HCT116 (cell line): ENCODE measurements around the gene DLEC1. TPM values are rescaled to one million over a fixed set of nuclear protein-coding genes. Genes with fewer than 3 reads are reported as not detected.

Experiments
- ATAC-seq: fragments of 200-7000 bp; cut with Tn5 transposase; 2 replicates; pipeline ENCODE4 v1.9.1; 2020; ENCODE audit warnings: mild to moderate bottlenecking, moderate library complexity
- BruUV-seq: library from RNA; stranded (reverse); fragments of 400-500 nt; replicated peaks from 2 replicates; lab custom pipeline; 2021; lab: Mats Ljungman, UMichigan
- CTCF ChIA-PET: fragments of 300-600 bp; sonication (Branson Sonifier 250); formaldehyde crosslinking; loops from one replicate; lab custom pipeline; 2021; ENCODE audit warnings: antibody characterized with exemption; lab: Charles Lee
- POLR2A ChIA-PET: fragments of 300-600, 350-600 bp; sonication (Branson Sonifier 250); formaldehyde crosslinking; loops from one replicate; lab custom pipeline; 2021; ENCODE audit warnings: antibody characterized with exemption; lab: Charles Lee
- RAD21 ChIA-PET, 2 experiments: fragments of 300-600 bp; sonication (Branson Sonifier 250); formaldehyde crosslinking; loops; one replicate each; lab custom pipeline; 2023; ENCODE audit warnings: low total read pairs in 2 of 2; ENCODE audit not compliant: uncharacterized antibody in 2 of 2, unreplicated experiment in 2 of 2, low non-redundant PET in 1 of 2; lab: Charles Lee
- DNase-seq: peaks from one replicate; pipeline ENCODE4 v3.0.0-alpha.2; 2010; ENCODE audit warnings: low read depth, low spot score
- H2AFZ ChIP-seq: fragments of 200-600 bp; shearing (Covaris generic), sonication (generic); 2 replicates; pipeline ENCODE4 v1.6.1; 2017; ENCODE audit warnings: low read depth, mixed run types, mixed read lengths, antibody characterized with exemption, low read length; ENCODE audit not compliant: poor library complexity, severe bottlenecking
- H3K27ac ChIP-seq: 2 replicates; pipeline ENCODE4 v1.5.1; 2012; ENCODE audit warnings: low read depth, low read length
- H3K27me3 ChIP-seq: fragments of 200-600 bp; sonication (generic); 2 replicates; pipeline ENCODE4 v1.6.1; 2016; ENCODE audit warnings: mixed run types, low read length, mixed read lengths; ENCODE audit not compliant: insufficient read depth
- H3K36me3 ChIP-seq, 2 experiments: fragments of 200-500 bp in 1 of 2; fragments of 200-600 bp in 1 of 2; sonication (Bioruptor generic) in 1 of 2; sonication (generic) in 1 of 2; 2 replicates each; pipeline versions ENCODE4 v1.5.1 to v1.6.1; 2014 to 2016; ENCODE audit warnings: low read length in 2 of 2, inconsistent platforms in 1 of 2, mixed read lengths in 1 of 2, mixed run types in 1 of 2; ENCODE audit not compliant: insufficient read depth in 2 of 2, control insufficient read depth in 1 of 2
- H3K4me1 ChIP-seq, 2 experiments: fragments of 200-600 bp in 1 of 2; sonication (generic) in 1 of 2; 2 replicates each; pipeline versions ENCODE4 v1.5.1 to v1.6.1; 2012 to 2017; ENCODE audit warnings: low read length in 2 of 2, inconsistent platforms in 1 of 2, mild to moderate bottlenecking in 1 of 2, mixed read lengths in 1 of 2, mixed run types in 1 of 2, moderate library complexity in 1 of 2; ENCODE audit not compliant: insufficient read depth in 2 of 2, control insufficient read depth in 1 of 2
- H3K4me2 ChIP-seq: fragments of 200-600 bp; sonication (generic); 2 replicates; pipeline ENCODE4 v1.6.1; 2017; ENCODE audit warnings: mixed run types, low read length, mixed read lengths
- H3K4me3 ChIP-seq, 2 experiments: fragments of 200-600 bp in 1 of 2; sonication (generic) in 1 of 2; replicated peaks in 1 of 2; 2 replicates each; pipeline ENCODE4 v1.5.1; 2011 to 2016; ENCODE audit warnings: low read length in 2 of 2, control low read depth in 1 of 2, low read depth in 1 of 2, mild to moderate bottlenecking in 1 of 2, mixed read lengths in 1 of 2, mixed run types in 1 of 2
- H3K79me2 ChIP-seq: fragments of 200-600 bp; sonication (generic); 2 replicates; pipeline ENCODE4 v1.6.1; 2017; ENCODE audit warnings: mild to moderate bottlenecking, mixed run types, low read length, moderate library complexity, mixed read lengths; ENCODE audit not compliant: insufficient read depth
- H3K9ac ChIP-seq: fragments of 200-600 bp; sonication (generic); 2 replicates; pipeline ENCODE4 v1.6.1; 2016; ENCODE audit warnings: low read length, mixed read lengths
- H3K9me2 ChIP-seq: fragments of 200-600 bp; sonication (generic), shearing (Covaris generic); 2 replicates; pipeline ENCODE4 v1.6.1; 2017; ENCODE audit warnings: mixed run types, mild to moderate bottlenecking, moderate library complexity; ENCODE audit not compliant: insufficient read depth
- H3K9me3 ChIP-seq, 2 experiments: fragments of 200-500 bp in 1 of 2; fragments of 200-600 bp in 1 of 2; sonication (Bioruptor generic) in 1 of 2; sonication (generic) in 1 of 2; 2 replicates each; pipeline ENCODE4 v1.6.1; 2014 to 2017; ENCODE audit warnings: low read length in 2 of 2, mixed read lengths in 2 of 2, inconsistent platforms in 1 of 2, low read depth in 1 of 2, mild to moderate bottlenecking in 1 of 2, mixed run types in 1 of 2, moderate library complexity in 1 of 2; ENCODE audit not compliant: control insufficient read depth in 1 of 2, insufficient read depth in 1 of 2
- H4K20me1 ChIP-seq: fragments of 200-600 bp; sonication (generic), shearing (Covaris generic); 2 replicates; pipeline ENCODE4 v1.6.1; 2017; ENCODE audit warnings: mixed run types, mild to moderate bottlenecking, moderate library complexity; ENCODE audit not compliant: insufficient read depth
- EZH2phosphoT487 ChIP-seq: fragments of 200-600 bp; IDR thresholded peaks from 2 replicates; pipeline ENCODE4 v1.6.1; 2018; ENCODE audit warnings: antibody characterized with exemption, borderline replicate concordance
- POLR2AphosphoS5 ChIP-seq: IDR thresholded peaks from 2 replicates; pipeline ENCODE4 v1.6.1; 2011; ENCODE audit warnings: mild to moderate bottlenecking, low read depth, low read length, moderate library complexity
- REST ChIP-seq: IDR thresholded peaks from 2 replicates; pipeline ENCODE4 v1.6.1; 2012; ENCODE audit warnings: low read depth
- SP1 ChIP-seq: IDR thresholded peaks from 2 replicates; pipeline ENCODE4 v1.6.1; 2012; ENCODE audit warnings: low read depth
- YY1 ChIP-seq: IDR thresholded peaks from 2 replicates; pipeline ENCODE4 v1.6.1; 2011; ENCODE audit warnings: low read length, low read depth, moderate library complexity, mild to moderate bottlenecking; ENCODE audit not compliant: insufficient replicate concordance; ENCODE audit errors: extremely low read depth
- intact Hi-C: fragments of 100-400 bp; cut with micrococcal nuclease; formaldehyde crosslinking; loops from 2 replicates; pipeline ENCODE4 v1.10.0; 2022
- total RNA-seq: library from RNA; stranded (reverse); gene quantifications from one replicate; pipeline ENCODE4 v1.2.1, GENCODE V29; 2021; ENCODE audit not compliant: unreplicated experiment
- TF ChIP-seq, protein P1 (sequence below): IDR thresholded peaks from 2 replicates; pipeline ENCODE4 v1.6.1; 2012

The DLEC1 gene
- total RNA-seq, 1 experiment from 2014 or later: 0.61 TPM

GRCh38 chr3:38015485-38015884, 23.5 kb upstream of the DLEC1 start:
- ATAC-seq (no peak), DNase-seq (no peak)
- BruUV-seq: no TSS peak
- Histone ChIP-seq H3K9me2 (no peaks in the 10 kb centered on the region), H3K27me3 (no peaks in the 10 kb centered on the region), H4K20me1 (no peaks in the 10 kb centered on the region), H3K9me3 (no peaks in the 10 kb centered on the region; a peak in 1 of 4 replicates), H3K79me2 (no peaks in the 10 kb centered on the region), H3K36me3 (peaks cover 0 to 7% of the 10 kb centered on the region in 2 experiments; a peak in 2 of 4 replicates), H3K4me1 (no peaks in the 10 kb centered on the region), H3K4me3 (no peak overlapping the region), H3K27ac (no peak overlapping the region), H3K4me2 (no peak overlapping the region), H3K9ac (no peak overlapping the region), H2AFZ (no peak overlapping the region)
- intact Hi-C loops: no loop called here
- ChIA-PET CTCF (no interaction called here), POLR2A (no interaction called here), RAD21 (no interaction called here)
- no peak for TF ChIP-seq REST
- TF ChIP-seq, protein P1, sequence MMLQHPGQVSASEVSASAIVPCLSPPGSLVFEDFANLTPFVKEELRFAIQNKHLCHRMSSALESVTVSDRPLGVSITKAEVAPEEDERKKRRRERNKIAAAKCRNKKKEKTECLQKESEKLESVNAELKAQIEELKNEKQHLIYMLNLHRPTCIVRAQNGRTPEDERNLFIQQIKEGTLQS: no peak
- TF ChIP-seq SP1: no peak
- TF ChIP-seq YY1: no peak
- TF ChIP-seq POLR2AphosphoS5: no peak
- no peak for TF ChIP-seq EZH2phosphoT487
